Esophagus squamous epithelium (tissue), 5 donors: ENCODE measurements around the gene FOXL3. TPM values are rescaled to one million over a fixed set of nuclear protein-coding genes. Genes with fewer than 3 reads are reported as not detected.

Experiments used
- DNase-seq: peaks from one replicate; lab custom pipeline; 2025; lab: John Stamatoyannopoulos, UW
- H3K27ac ChIP-seq, 4 donors: fragments of 200-600 bp; sonication (generic); one replicate each; pipeline ENCODE4 v1.5.1; 2016 to 2019; ENCODE audit warnings: mild to moderate bottlenecking in 1 of 4
- H3K27me3 ChIP-seq, 4 donors: fragments of 200-600 bp; sonication (generic); 1 replicate in 3 of 4; 2 replicates in 1 of 4; pipeline versions ENCODE4 v1.5.1 to v1.6.0; 2017 to 2021; ENCODE audit warnings: antibody characterized with exemption in 1 of 4
- H3K36me3 ChIP-seq, 3 donors: fragments of 200-600 bp; sonication (generic); one replicate each; pipeline ENCODE4 v1.5.1; 2016 to 2019
- H3K4me1 ChIP-seq, 3 donors: fragments of 200-600 bp; sonication (generic); one replicate each; pipeline ENCODE4 v1.5.1; 2017 to 2019
- H3K4me3 ChIP-seq, 4 donors: fragments of 200-600 bp; sonication (generic); 1 replicate in 3 of 4; 2 replicates in 1 of 4; pipeline ENCODE4 v1.5.1; 2016 to 2019; ENCODE audit warnings: mild to moderate bottlenecking in 2 of 4, moderate library complexity in 1 of 4
- H3K9me3 ChIP-seq, 3 donors: fragments of 200-600 bp; sonication (generic); one replicate each; pipeline ENCODE4 v1.5.1; 2016 to 2019
- CTCF ChIP-seq, 6 experiments: fragments of 450-650 bp in 4 of 6; fragments of 200-600 bp in 2 of 6; sonication (generic) in 2 of 6; IDR thresholded peaks; one replicate each; pipeline ENCODE4 v1.5.1; 2016 to 2019; ENCODE audit warnings: antibody characterized with exemption in 6 of 6, mild to moderate bottlenecking in 4 of 6, moderate library complexity in 4 of 6
- POLR2A ChIP-seq, 4 donors: fragments of 450-650 bp; IDR thresholded peaks; one replicate each; pipeline ENCODE4 v1.6.1; 2017; ENCODE audit warnings: antibody characterized with exemption in 4 of 4, mild to moderate bottlenecking in 4 of 4, moderate library complexity in 3 of 4
- WGBS, 2 donors: methylation state at CpG; one replicate each; pipeline ENCODE4 v1.1.5; 2018; 5-methylcytosine and 5-hydroxymethylcytosine counted together
- intact Hi-C: fragments of 100-400 bp; cut with DNase I; formaldehyde crosslinking; loops from one replicate; pipeline ENCODE4 v1.15.0; 2022
- total RNA-seq, 4 donors: library from RNA; depleted of rRNA; stranded (reverse); fragments of >200 nt; gene quantifications; one replicate each; pipeline ENCODE4 v1.1.0, GENCODE V29; 2016
- donor health status: DM: yes; HTN: yes; CAD: no.

Gene FOXL3
- total RNA-seq, 4 donors from 2014 or later, result not detected

GRCh38 chr7:332020-332517 lies 42.1 kb downstream of the FOXL3 start:
- WGBS, 2 donors, result 60 to 80% methylated on average over 2 to 4 of the region's 23 CpGs
- no peaks in the 10 kb centered on the region for H3K9me3 ChIP-seq
- intact Hi-C loops, result no loop called here
- peak overlapping the region in 3 of 4 donors; percentile 18 to 76 (median 69) for H3K27ac ChIP-seq
- peaks cover 13 to 20% (median 14%) of the 10 kb centered on the region in 3 donors for H3K4me1 ChIP-seq
- H3K36me3 ChIP-seq, result no peaks in the 10 kb centered on the region
- peaks cover 0 to 23% (median 0%) of the 10 kb centered on the region in 4 donors for H3K27me3 ChIP-seq
- peak overlapping the region in 1 of 4 donors; percentile 50 for H3K4me3 ChIP-seq
- no peak for DNase-seq
- TF ChIP-seq POLR2A (IDR thresholded peaks at IDR 0.05) (no peak), CTCF (IDR thresholded peaks at IDR 0.05) (no peak)

- 22 to 24% methylated on average over 2 to 5 of the region's 57 CpGs for WGBS, 2 donors
- Histone ChIP-seq H3K27ac (peak overlapping the region; percentile 50 to 76 (median 66)), H3K4me1 (peaks cover 13 to 20% (median 14%) of the 10 kb centered on the region in 3 donors), H3K36me3 (no peaks in the 10 kb centered on the region), H3K4me3 (peak overlapping the region; percentile 29 to 65 (median 44)), H3K27me3 (peaks cover 0 to 23% (median 0%) of the 10 kb centered on the region in 4 donors), H3K9me3 (no peaks in the 10 kb centered on the region)
- no peak for DNase-seq
- TF ChIP-seq POLR2A (IDR thresholded peaks at IDR 0.05) (no peak), CTCF (IDR thresholded peaks at IDR 0.05) (peak; percentile 77 to 94 (median 90))
- intact Hi-C loops, result no loop called here
Measured at GRCh38 chr7:332646-333392, 42.8 kb downstream of the FOXL3 start.

GRCh38 chr7:333393-333764 lies 43.4 kb downstream of the FOXL3 start:
- TF ChIP-seq CTCF (IDR thresholded peaks at IDR 0.05), result no peak
- TF ChIP-seq POLR2A (IDR thresholded peaks at IDR 0.05), result no peak
- peaks cover 13 to 20% (median 14%) of the 10 kb centered on the region in 3 donors for H3K4me1 ChIP-seq
- H3K4me3 ChIP-seq, result peak overlapping the region in 3 of 4 donors; percentile 39 to 65 (median 50)
- no peak for DNase-seq
- 37% methylated on average over 11 to 13 of the region's 17 CpGs for WGBS, 2 donors
- no peaks in the 10 kb centered on the region for H3K9me3 ChIP-seq
- peaks cover 0 to 25% (median 0%) of the 10 kb centered on the region in 4 donors for H3K27me3 ChIP-seq
- intact Hi-C loops, result no loop called here
- H3K36me3 ChIP-seq, result no peaks in the 10 kb centered on the region
- peak overlapping the region; percentile 50 to 76 (median 66) for H3K27ac ChIP-seq

GRCh38 chr7:334618-335357 lies 44.8 kb downstream of the FOXL3 start:
- 86 to 93% methylated on average over 14 to 16 of the region's 16 CpGs for WGBS, 2 donors
- Histone ChIP-seq H3K27me3 (peaks cover 0 to 37% (median 0%) of the 10 kb centered on the region in 4 donors), H3K4me3 (no peak overlapping the region), H3K9me3 (no peaks in the 10 kb centered on the region), H3K27ac (no peak overlapping the region), H3K36me3 (no peaks in the 10 kb centered on the region), H3K4me1 (peaks cover 13 to 20% (median 14%) of the 10 kb centered on the region in 3 donors)
- no peak for TF ChIP-seq CTCF (IDR thresholded peaks at IDR 0.05)
- no peak for TF ChIP-seq POLR2A (IDR thresholded peaks at IDR 0.05)
- DNase-seq, result no peak
- intact Hi-C loops, result no loop called here
